Thoracic aorta (tissue), 2 donors: ENCODE results near the gene COLEC12. TPM values are rescaled to one million over a fixed set of nuclear protein-coding genes. Genes with fewer than 3 reads are reported as not detected.

Source experiments
- ATAC-seq: fragments of 150-250 bp; one replicate; pipeline ENCODE4 v1.8.0; 2017; ENCODE audit warnings: low read depth; ENCODE audit not compliant: insufficient number of reproducible peaks, low FRiP score
- DNase-seq: peaks from one replicate; pipeline ENCODE4 v3.0.0-alpha.2; 2020; ENCODE audit warnings: low spot score
- H3K27ac ChIP-seq, 2 donors: fragments of 200-600 bp; sonication (generic); 1 replicate in 1 of 2; 2 replicates in 1 of 2; pipeline ENCODE4 v1.5.1; 2016; ENCODE audit warnings: mild to moderate bottlenecking in 2 of 2, moderate library complexity in 2 of 2
- H3K27me3 ChIP-seq: fragments of 200-600 bp; sonication (generic); replicated peaks from 2 replicates; pipeline ENCODE4 v1.6.0; 2016; ENCODE audit warnings: mild to moderate bottlenecking; ENCODE audit not compliant: insufficient read depth
- H3K36me3 ChIP-seq: fragments of 200-600 bp; sonication (generic); one replicate; pipeline ENCODE4 v1.5.1; 2016
- H3K4me1 ChIP-seq, 2 donors: fragments of 200-600 bp; sonication (generic); 1 replicate in 1 of 2; 2 replicates in 1 of 2; pipeline versions ENCODE4 v1.5.1 to v1.6.0; 2016; ENCODE audit warnings: low read depth in 2 of 2, mild to moderate bottlenecking in 1 of 2; ENCODE audit not compliant: control insufficient read depth in 1 of 2
- H3K4me3 ChIP-seq: fragments of 200-600 bp; sonication (generic); 2 replicates; pipeline ENCODE4 v1.5.1; 2016; ENCODE audit warnings: mild to moderate bottlenecking
- H3K9me3 ChIP-seq: fragments of 200-600 bp; sonication (generic); 2 replicates; pipeline ENCODE4 v1.5.1; 2016
- total RNA-seq, 2 donors: library from RNA; depleted of rRNA; stranded (reverse); fragments of >200 nt; gene quantifications; one replicate each; pipeline versions ENCODE4 v1.1.0 to v1.2.3, GENCODE V29; 2016
- TF ChIP-seq, protein P1 (sequence below): fragments of 200-600 bp; sonication (generic); IDR thresholded peaks from one replicate; pipeline ENCODE4 v1.5.1; 2019; ENCODE audit warnings: antibody characterized with exemption

Gene COLEC12
- total RNA-seq, 2 donors from 2014 or later = 19.3 to 21.3 TPM

DNA sequence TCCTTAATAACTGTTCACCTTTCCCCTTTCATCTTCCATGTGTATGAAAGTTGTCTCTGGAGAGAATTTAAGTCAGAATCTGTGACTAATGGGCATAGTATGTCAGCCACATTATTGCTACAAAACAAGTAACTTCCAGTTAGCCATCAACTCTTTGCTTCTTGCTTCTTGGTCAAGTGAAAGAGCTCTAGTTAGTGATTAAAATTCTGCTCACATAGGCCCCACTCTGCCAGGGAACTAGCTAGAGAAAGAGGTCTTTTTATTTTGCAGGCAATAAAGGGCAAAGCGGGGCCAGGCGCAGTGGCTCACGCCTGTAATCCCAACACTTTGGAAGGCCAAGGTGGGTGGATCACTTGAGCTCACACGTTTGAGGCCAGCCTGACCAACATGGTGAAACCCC is 64.6 kb downstream of the COLEC12 start:
- H3K27ac ChIP-seq = no peak overlapping the region
- H3K9me3 ChIP-seq = no peaks in the 10 kb centered on the region
- no peaks in the 10 kb centered on the region for H3K36me3 ChIP-seq
- H3K4me1 ChIP-seq = no peaks in the 10 kb centered on the region
- no peaks in the 10 kb centered on the region for H3K27me3 ChIP-seq
- H3K4me3 ChIP-seq = no peak overlapping the region
- DNase-seq = no peak
- TF ChIP-seq, protein P1, sequence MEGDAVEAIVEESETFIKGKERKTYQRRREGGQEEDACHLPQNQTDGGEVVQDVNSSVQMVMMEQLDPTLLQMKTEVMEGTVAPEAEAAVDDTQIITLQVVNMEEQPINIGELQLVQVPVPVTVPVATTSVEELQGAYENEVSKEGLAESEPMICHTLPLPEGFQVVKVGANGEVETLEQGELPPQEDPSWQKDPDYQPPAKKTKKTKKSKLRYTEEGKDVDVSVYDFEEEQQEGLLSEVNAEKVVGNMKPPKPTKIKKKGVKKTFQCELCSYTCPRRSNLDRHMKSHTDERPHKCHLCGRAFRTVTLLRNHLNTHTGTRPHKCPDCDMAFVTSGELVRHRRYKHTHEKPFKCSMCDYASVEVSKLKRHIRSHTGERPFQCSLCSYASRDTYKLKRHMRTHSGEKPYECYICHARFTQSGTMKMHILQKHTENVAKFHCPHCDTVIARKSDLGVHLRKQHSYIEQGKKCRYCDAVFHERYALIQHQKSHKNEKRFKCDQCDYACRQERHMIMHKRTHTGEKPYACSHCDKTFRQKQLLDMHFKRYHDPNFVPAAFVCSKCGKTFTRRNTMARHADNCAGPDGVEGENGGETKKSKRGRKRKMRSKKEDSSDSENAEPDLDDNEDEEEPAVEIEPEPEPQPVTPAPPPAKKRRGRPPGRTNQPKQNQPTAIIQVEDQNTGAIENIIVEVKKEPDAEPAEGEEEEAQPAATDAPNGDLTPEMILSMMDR = no peak
- no peak for ATAC-seq

DNA sequence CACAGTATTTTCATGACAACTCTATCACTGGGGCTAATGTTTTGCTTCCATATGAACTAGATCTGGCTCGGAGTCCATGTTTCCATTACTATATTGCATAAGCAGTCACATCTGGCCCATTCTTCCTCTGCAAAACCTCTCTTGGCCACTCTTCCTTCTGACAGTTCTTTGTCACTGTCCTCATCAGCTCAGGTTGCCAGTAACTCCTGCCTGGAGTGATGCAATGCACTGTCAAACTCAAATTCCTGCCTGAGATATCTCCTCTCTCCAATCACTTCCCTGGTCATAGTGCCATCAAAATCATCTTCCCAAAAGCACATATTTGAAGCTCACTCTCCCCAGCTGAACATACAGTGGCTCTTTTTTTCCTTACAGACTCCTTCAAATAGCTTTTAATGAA is 66.1 kb downstream of the COLEC12 start:
- no peaks in the 10 kb centered on the region for H3K9me3 ChIP-seq
- TF ChIP-seq, protein P1 = no peak
- no peaks in the 10 kb centered on the region for H3K27me3 ChIP-seq
- H3K36me3 ChIP-seq = no peaks in the 10 kb centered on the region
- DNase-seq (no peak), ATAC-seq (no peak)
- no peaks in the 10 kb centered on the region for H3K4me1 ChIP-seq
- H3K4me3 ChIP-seq = no peak overlapping the region
- no peak overlapping the region for H3K27ac ChIP-seq

DNA sequence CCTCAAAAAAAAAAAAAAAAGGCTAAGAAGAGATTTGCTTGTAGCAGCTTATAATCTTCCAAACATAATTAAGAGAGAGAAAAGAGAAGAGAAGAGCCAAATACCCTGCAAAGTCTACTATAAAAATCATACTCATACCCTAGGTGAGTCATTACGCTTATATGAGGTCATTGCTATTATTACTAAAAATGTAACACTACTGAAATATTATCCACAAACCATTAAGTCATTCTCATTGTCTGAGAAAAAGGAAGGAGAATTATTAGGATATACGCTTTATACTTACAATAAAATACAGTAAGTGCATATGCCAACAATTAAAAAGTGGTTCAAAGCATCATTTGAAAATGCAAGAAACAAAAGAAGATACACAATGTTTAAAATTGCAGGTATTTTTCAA is 66.5 kb downstream of the COLEC12 start:
- Histone ChIP-seq H3K27ac (no peak overlapping the region), H3K9me3 (no peaks in the 10 kb centered on the region), H3K4me1 (no peaks in the 10 kb centered on the region), H3K4me3 (no peak overlapping the region), H3K27me3 (no peaks in the 10 kb centered on the region), H3K36me3 (no peaks in the 10 kb centered on the region)
- no peak for ATAC-seq
- no peak for DNase-seq
- TF ChIP-seq, protein P1 = no peak

DNA sequence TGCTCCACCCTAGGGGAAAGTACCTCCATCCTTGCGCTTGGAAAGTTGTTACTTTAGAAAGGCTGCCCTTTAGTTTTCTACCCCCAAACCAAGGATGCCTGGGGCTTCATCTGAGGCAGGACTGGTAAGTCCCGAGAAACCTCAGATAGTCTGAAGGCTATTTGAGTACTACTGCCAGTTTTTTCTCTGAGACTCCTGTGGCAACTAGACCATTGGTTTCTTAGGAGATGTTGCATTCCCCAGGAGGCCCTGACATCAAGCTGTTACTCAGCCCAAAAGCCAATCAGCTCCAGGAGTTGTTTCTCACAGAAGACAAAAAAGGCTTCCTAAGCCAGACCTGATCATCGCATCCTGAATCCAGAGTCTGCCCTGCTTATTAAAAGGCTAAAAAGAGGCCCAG is 67.2 kb downstream of the COLEC12 start:
- Histone ChIP-seq H3K27me3 (no peaks in the 10 kb centered on the region), H3K36me3 (no peaks in the 10 kb centered on the region), H3K4me3 (no peak overlapping the region), H3K27ac (no peak overlapping the region), H3K9me3 (no peaks in the 10 kb centered on the region), H3K4me1 (no peaks in the 10 kb centered on the region)
- TF ChIP-seq, protein P1 = no peak
- DNase-seq (no peak), ATAC-seq (no peak)

DNA sequence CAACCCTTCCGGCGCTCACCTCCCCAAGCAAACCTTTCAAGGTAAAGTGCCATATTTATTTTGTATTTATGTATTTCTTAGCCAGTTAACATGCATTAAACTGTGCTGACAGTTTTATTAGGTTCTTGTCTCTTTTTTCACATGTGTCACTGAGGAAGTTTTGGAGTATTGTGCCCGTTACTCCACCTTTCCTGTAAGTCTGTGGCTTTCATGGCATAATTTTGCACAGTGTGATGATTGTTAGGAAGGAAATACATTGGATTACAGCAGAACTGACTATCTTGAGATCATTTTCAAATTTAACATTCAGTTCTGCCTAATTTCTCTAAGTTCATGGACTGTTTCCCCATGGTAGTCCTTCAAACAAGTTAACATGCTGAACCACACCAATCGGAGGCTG is 67.7 kb downstream of the COLEC12 start:
- H3K4me3 ChIP-seq = no peak overlapping the region
- DNase-seq (no peak), ATAC-seq (no peak)
- H3K36me3 ChIP-seq = no peaks in the 10 kb centered on the region
- no peaks in the 10 kb centered on the region for H3K27me3 ChIP-seq
- no peak overlapping the region for H3K27ac ChIP-seq
- TF ChIP-seq, protein P1 = no peak
- no peaks in the 10 kb centered on the region for H3K4me1 ChIP-seq
- no peaks in the 10 kb centered on the region for H3K9me3 ChIP-seq
